Measurements from ENCODE around the gene CLTA. TPM values are rescaled to one million over a fixed set of nuclear protein-coding genes. Genes with fewer than 3 reads are reported as not detected.

Gene CLTA
- total and polyA plus RNA-seq, 2 of the 8 experiments (the other 6 are each of a cell fraction or from before 2014, with no cell fraction given), result 137 to 236 TPM

GRCh38 chr9:36177571-36177970 lies 13.2 kb upstream of the CLTA start:
- Histone ChIP-seq H2BK120ac (replicated peaks; ENCODE audit: low read depth, low read length) (no peak overlapping the region), H3K23ac (ENCODE audit: insufficient read length) (no peak overlapping the region), H3K18ac (ENCODE audit: extremely low read depth, low read length) (no peak overlapping the region), H3K27me3 (replicated peaks in 1 of 4; ENCODE audit: control insufficient read depth in 3 of 4, extremely low read depth in 1 of 4, insufficient read depth in 3 of 4, low read length in 3 of 4) (no peaks in the 10 kb centered on the region), H3K36me3 (ENCODE audit: control insufficient read depth in 2 of 4, insufficient read depth in 4 of 4, low read length in 3 of 4) (no peaks in the 10 kb centered on the region), H3K79me2 (ENCODE audit: control insufficient read depth in 1 of 2, insufficient read depth in 2 of 2, low read length in 2 of 2) (no peaks in the 10 kb centered on the region), H3K23me2 (ENCODE audit: low read depth, low read length) (no peaks in the 10 kb centered on the region), H3K56ac (replicated peaks; ENCODE audit: insufficient read length, low read depth, low read length) (no peak overlapping the region), H3K9me3 (ENCODE audit: insufficient read depth in 2 of 2, low read depth in 1 of 2, low read length in 1 of 2) (0 out of 4 replicates have a peak, but pooled peaks cover 0 to 4% of the 10 kb centered on the region in 2 experiments), H4K5ac (ENCODE audit: insufficient read length, low read depth, low read length) (no peak overlapping the region), H3K4me3 (ENCODE audit: extremely low read depth in 1 of 4, insufficient read depth in 2 of 4, low read depth in 3 of 4, low read length in 4 of 4) (no peak overlapping the region), H2AFZ (ENCODE audit: low read length) (no peak overlapping the region), H3K79me1 (ENCODE audit: low read depth, low read length) (no peaks in the 10 kb centered on the region), H3K27ac (ENCODE audit: low read depth, low read length) (no peak overlapping the region), H3K4me1 (replicated peaks in 1 of 4; ENCODE audit: control insufficient read depth in 3 of 4, insufficient read depth in 4 of 4, low read length in 3 of 4) (no peaks in the 10 kb centered on the region), H4K91ac (replicated peaks; ENCODE audit: insufficient read length, low read length) (no peak overlapping the region), H2BK12ac (ENCODE audit: low read depth, low read length) (no peak overlapping the region), H4K20me1 (replicated peaks in 1 of 2; ENCODE audit: control insufficient read depth in 1 of 2, insufficient read depth in 2 of 2, low read length in 2 of 2) (no peaks in the 10 kb centered on the region), H3K14ac (ENCODE audit: insufficient read length) (no peak overlapping the region), H2BK20ac (ENCODE audit: low read length) (no peak overlapping the region), H3K4me2 (ENCODE audit: insufficient read depth in 1 of 2, low read depth in 2 of 2, low read length in 2 of 2) (no peak overlapping the region), H2BK5ac (ENCODE audit: low read depth, low read length) (no peak overlapping the region), H2AK5ac (ENCODE audit: low read depth, low read length) (no peak overlapping the region), H2BK15ac (ENCODE audit: low read length) (no peak overlapping the region), H3K9ac (replicated peaks in 1 of 4; ENCODE audit: extremely low read depth in 1 of 4, low read depth in 3 of 4, low read length in 3 of 4) (no peak overlapping the region), H3K4ac (replicated peaks; ENCODE audit: insufficient read length, low read depth, low read length) (no peak overlapping the region), H4K8ac (ENCODE audit: extremely low read depth, insufficient read depth, low read length) (no peak overlapping the region)
- 97% methylated on average over 4 of the region's 4 CpGs; no CpG with 5 or more reads in 1 of the 2 experiments for WGBS, 2 experiments (ENCODE audit: extremely low coverage in 1 of 2, insufficient coverage in 1 of 2, insufficient read length in 1 of 2, insufficient replicate concordance in 2 of 2, low coverage in 1 of 2, low lambda C conversion rate in 2 of 2, missing lambda C conversion rate in 1 of 2)
- no peak for DNase-seq (ENCODE audit: low read depth in 1 of 2, low spot score in 2 of 2)
- ChIA-PET CTCF (ENCODE audit: partially characterized antibody) (interaction anchor here (3.5 kb wide), 1 partner anchor 13 kb away, joined by 9 read pairs; the partner anchor contains the start of gene CLTA), POLR2A (ENCODE audit: partially characterized antibody) (interaction anchor here (1.0 kb wide), 1 partner anchor 9 kb away, joined by 3 read pairs; the partner anchor contains the start of gene CCIN)
- no peak for FAIRE-seq
- no peak for TF ChIP-seq EP300 (IDR thresholded peaks at IDR 0.05; ENCODE audit: borderline replicate concordance in 1 of 2, low read depth in 2 of 2, low read length in 2 of 2)
- no peak for TF ChIP-seq KDM5A (IDR thresholded peaks at IDR 0.05; ENCODE audit: low read length)
- no peak for TF ChIP-seq SP1 (IDR thresholded peaks at IDR 0.05; ENCODE audit: low read depth, low read length)
- TF ChIP-seq RAD21 (IDR thresholded peaks at IDR 0.05 in 1 of 2, conservative IDR thresholded peaks at IDR 0.05 in 1 of 2; ENCODE audit: low read depth in 2 of 2, low read length in 2 of 2), result no peak
- TF ChIP-seq RFX5 (IDR thresholded peaks at IDR 0.05; ENCODE audit: borderline replicate concordance, low read depth, low read length), result no peak
- TF ChIP-seq E2F6 (IDR thresholded peaks at IDR 0.05), result no peak
- TF ChIP-seq SP4 (IDR thresholded peaks at IDR 0.05; ENCODE audit: low read length), result no peak
- no peak for TF ChIP-seq POLR2A (IDR thresholded peaks at IDR 0.05; ENCODE audit: control extremely low read depth in 1 of 2, low read depth in 2 of 2, low read length in 2 of 2)
- TF ChIP-seq POLR2AphosphoS5 (IDR thresholded peaks at IDR 0.05; ENCODE audit: low read depth, low read length), result no peak
- no peak for TF ChIP-seq CHD1 (IDR thresholded peaks at IDR 0.05; ENCODE audit: low read depth, low read length)
- TF ChIP-seq NANOG (IDR thresholded peaks at IDR 0.05; ENCODE audit: insufficient read depth, low read depth, low read length, poor library complexity, severe bottlenecking), result no peak
- no peak for TF ChIP-seq MAX (IDR thresholded peaks at IDR 0.05)
- no peak for TF ChIP-seq TAF7 (optimal IDR thresholded peaks at IDR 0.05; ENCODE audit: borderline replicate concordance, low read depth, low read length)

Measured in H1 (cell line).